ENCODE measurements around the gene EFEMP2.
A peak's percentile ranks its signal among the peaks of the same experiment; 100 is the strongest.

The EFEMP2 gene

DNA sequence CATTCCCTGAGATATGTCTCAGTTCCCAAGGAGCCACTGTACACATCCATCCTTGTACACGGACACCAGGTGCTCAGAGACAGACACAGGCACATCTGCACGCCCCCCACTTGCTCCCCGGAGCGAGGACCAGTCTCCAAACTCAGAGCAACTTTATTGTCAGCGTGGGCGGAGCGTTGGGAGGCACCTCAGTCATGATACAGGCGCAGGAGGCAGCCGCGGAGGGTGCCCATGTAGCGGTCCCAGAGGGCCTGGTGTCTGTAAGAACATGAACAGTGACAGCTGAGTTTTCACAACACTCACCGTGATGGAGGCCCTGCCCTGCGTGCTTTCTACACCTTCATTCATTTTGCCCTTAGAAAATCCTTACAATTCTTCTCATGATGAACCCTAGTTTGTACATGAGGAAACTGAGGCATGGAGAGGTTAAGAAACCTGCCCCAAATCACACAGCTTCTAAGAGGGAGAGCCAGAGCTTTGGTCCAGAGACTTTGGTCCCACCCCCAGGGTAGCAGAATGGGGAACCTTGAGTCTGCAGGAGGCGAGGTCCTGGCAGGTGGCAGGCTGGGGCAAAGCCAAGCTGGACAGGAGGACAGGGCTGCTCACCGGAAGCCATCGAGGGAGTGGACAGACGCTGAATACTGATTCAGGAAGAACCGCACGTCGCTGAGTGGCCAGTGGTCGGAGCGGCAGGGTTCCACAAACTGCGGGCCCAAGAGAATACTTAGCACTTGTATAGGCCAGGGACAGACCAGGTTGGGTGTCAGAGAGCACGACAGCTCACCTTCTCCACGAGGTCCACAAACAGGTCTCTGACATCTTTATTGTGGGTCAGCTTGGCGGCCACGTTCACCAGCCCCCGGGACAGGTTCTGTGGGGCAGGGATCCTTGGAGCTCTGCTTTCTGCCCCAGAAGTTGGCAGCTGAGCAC lies 11.5 kb upstream of the EFEMP2 start:
- H3K36me3 ChIP-seq (replicated peaks in 1 of 2; ENCODE audit: control insufficient read depth in 2 of 2, insufficient read depth in 2 of 2, low read length in 2 of 2): peaks cover 33 to 53% of the 10 kb centered on the region in 2 donors
- H3K4me2 ChIP-seq (ENCODE audit: insufficient read depth, low read length, poor library complexity, severe bottlenecking): no peak overlapping the region
- no peak overlapping the region for H4K91ac ChIP-seq (ENCODE audit: low read depth, low read length, poor library complexity)
- peak overlapping the region; percentile 27 for H3K9ac ChIP-seq (ENCODE audit: low read depth, low read length, poor library complexity)
- no peak overlapping the region for H3K4ac ChIP-seq (ENCODE audit: low read length)
- H2BK12ac ChIP-seq (ENCODE audit: low read length): no peak overlapping the region
- H2AFZ ChIP-seq (ENCODE audit: low read length): no peak overlapping the region
- H3K23ac ChIP-seq (ENCODE audit: low read depth, low read length, poor library complexity): no peak overlapping the region
- no peak overlapping the region for H3K14ac ChIP-seq (ENCODE audit: low read length)
- no peak for DNase-seq (ENCODE audit: low spot score)
- no peak overlapping the region for H4K8ac ChIP-seq (ENCODE audit: low read depth, low read length)
- H3K4me1 ChIP-seq (ENCODE audit: control insufficient read depth in 2 of 2, insufficient read depth in 1 of 2, low read depth in 1 of 2, low read length in 2 of 2): peaks cover 7 to 9% of the 10 kb centered on the region in 2 donors
- peaks cover 0 to 1% (median 0%) of the 10 kb centered on the region in 3 experiments for H3K27me3 ChIP-seq (ENCODE audit: control insufficient read depth in 3 of 3, insufficient read depth in 3 of 3, low read depth in 1 of 3, low read length in 3 of 3)
- no CpG with 5 or more reads among the region's 28 CpGs for WGBS, 2 donors (ENCODE audit: extremely low coverage in 2 of 2, insufficient read length in 2 of 2, insufficient replicate concordance in 1 of 2)
- H2BK5ac ChIP-seq (ENCODE audit: low read length): no peak overlapping the region
- no peak overlapping the region for H2BK120ac ChIP-seq (ENCODE audit: low read depth, low read length)
- H2AK5ac ChIP-seq (ENCODE audit: low read depth, low read length): peak overlapping the region; percentile 78
- peaks cover 3% of the 10 kb centered on the region for H3K79me1 ChIP-seq (ENCODE audit: low read depth, low read length)
- H3K4me3 ChIP-seq (ENCODE audit: low read length in 2 of 2): no peak overlapping the region
- H3K27ac ChIP-seq (replicated peaks; ENCODE audit: low read length): no peak overlapping the region
- no peaks in the 10 kb centered on the region for H3K9me3 ChIP-seq (replicated peaks in 1 of 2; ENCODE audit: control insufficient read depth in 2 of 2, insufficient read depth in 1 of 2, low read depth in 1 of 2, low read length in 2 of 2)
- H2BK15ac ChIP-seq (ENCODE audit: low read length): no peak overlapping the region
- no peak overlapping the region for H3K18ac ChIP-seq (ENCODE audit: low read length)

DNA sequence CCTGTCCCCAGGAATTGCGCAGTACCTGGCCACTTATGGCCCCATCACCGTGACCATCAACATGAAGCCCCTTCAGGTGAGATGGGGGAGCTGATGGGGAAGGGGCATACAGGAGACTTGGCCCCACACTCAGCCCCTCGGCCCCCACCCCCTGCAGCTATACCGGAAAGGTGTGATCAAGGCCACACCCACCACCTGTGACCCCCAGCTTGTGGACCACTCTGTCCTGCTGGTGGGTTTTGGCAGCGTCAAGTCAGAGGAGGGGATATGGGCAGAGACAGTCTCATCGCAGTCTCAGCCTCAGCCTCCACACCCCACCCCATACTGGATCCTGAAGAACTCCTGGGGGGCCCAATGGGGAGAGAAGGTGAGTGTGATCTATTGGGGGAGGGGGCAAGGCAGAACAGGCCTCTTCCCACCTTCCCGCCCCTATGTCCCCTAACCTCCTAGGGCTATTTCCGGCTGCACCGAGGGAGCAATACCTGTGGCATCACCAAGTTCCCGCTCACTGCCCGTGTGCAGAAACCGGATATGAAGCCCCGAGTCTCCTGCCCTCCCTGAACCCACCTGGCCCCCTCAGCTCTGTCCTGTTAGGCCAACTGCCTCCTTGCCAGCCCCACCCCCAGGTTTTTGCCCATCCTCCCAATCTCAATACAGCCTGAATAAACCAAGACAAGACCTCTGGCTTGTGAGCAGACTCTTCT lies 10.6 kb upstream of the EFEMP2 start:
- Histone ChIP-seq H3K9me3 (replicated peaks in 1 of 2; ENCODE audit: control insufficient read depth in 2 of 2, insufficient read depth in 1 of 2, low read depth in 1 of 2, low read length in 2 of 2) (peaks cover 0 to under 1% of the 10 kb centered on the region in 2 donors), H2BK120ac (ENCODE audit: low read depth, low read length) (no peak overlapping the region), H3K27me3 (ENCODE audit: control insufficient read depth in 3 of 3, insufficient read depth in 3 of 3, low read depth in 1 of 3, low read length in 3 of 3) (no peaks in the 10 kb centered on the region), H2BK12ac (ENCODE audit: low read length) (no peak overlapping the region), H3K14ac (ENCODE audit: low read length) (no peak overlapping the region), H3K27ac (replicated peaks; ENCODE audit: low read length) (no peak overlapping the region), H3K23ac (ENCODE audit: low read depth, low read length, poor library complexity) (no peak overlapping the region), H2AFZ (ENCODE audit: low read length) (no peak overlapping the region), H2BK15ac (ENCODE audit: low read length) (no peak overlapping the region), H3K18ac (ENCODE audit: low read length) (no peak overlapping the region), H3K4me2 (ENCODE audit: insufficient read depth, low read length, poor library complexity, severe bottlenecking) (no peak overlapping the region), H2AK5ac (ENCODE audit: low read depth, low read length) (peak overlapping the region; percentile 78), H3K4ac (ENCODE audit: low read length) (no peak overlapping the region), H2BK5ac (ENCODE audit: low read length) (no peak overlapping the region), H4K91ac (ENCODE audit: low read depth, low read length, poor library complexity) (no peak overlapping the region), H3K9ac (ENCODE audit: low read depth, low read length, poor library complexity) (no peak overlapping the region), H3K4me3 (ENCODE audit: low read length in 2 of 2) (no peak overlapping the region), H3K79me1 (ENCODE audit: low read depth, low read length) (peaks cover 3% of the 10 kb centered on the region), H4K8ac (ENCODE audit: low read depth, low read length) (no peak overlapping the region), H3K4me1 (ENCODE audit: control insufficient read depth in 2 of 2, insufficient read depth in 1 of 2, low read depth in 1 of 2, low read length in 2 of 2) (peaks cover 6 to 9% of the 10 kb centered on the region in 2 donors), H3K36me3 (replicated peaks in 1 of 2; ENCODE audit: control insufficient read depth in 2 of 2, insufficient read depth in 2 of 2, low read length in 2 of 2) (peaks cover 33 to 53% of the 10 kb centered on the region in 2 donors)
- DNase-seq (ENCODE audit: low spot score): no peak
- WGBS, 2 donors (ENCODE audit: extremely low coverage in 2 of 2, insufficient read length in 2 of 2, insufficient replicate concordance in 1 of 2): no CpG with 5 or more reads among the region's 13 CpGs

DNA sequence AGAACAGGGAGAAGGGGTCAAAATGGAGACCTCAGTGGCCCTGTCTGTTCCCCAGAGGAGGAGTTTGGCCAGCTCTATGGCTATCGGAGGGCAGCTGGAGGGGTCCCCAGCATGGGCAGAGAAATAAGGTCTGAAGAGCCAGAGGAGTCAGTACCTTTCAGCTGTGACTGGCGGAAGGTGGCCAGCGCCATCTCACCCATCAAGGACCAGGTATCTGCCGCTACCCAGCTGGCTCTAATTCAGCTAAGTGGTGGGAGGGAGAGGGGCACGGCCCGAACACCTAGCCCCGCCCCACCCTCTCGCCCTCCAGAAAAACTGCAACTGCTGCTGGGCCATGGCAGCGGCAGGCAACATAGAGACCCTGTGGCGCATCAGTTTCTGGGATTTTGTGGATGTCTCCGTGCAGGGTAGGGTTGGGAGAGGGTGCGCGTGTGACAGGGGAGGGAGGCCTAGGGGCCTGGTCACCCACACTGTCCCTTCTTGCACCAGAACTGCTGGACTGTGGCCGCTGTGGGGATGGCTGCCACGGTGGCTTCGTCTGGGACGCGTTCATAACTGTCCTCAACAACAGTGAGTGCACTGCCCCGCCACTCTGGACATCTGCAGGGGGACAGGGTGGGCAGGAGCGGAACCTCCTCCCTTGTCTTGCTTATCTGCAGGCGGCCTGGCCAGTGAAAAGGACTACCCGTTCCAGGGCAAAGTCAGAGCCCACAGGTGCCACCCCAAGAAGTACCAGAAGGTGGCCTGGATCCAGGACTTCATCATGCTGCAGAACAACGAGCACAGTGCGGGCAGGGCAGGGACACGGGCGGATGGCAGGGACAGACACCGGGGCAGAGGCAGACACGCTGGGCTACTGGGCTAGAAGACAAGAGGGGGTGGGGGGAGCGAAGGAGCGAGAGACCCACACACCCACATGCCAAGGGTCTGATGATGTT lies 9.8 kb upstream of the EFEMP2 start:
- Histone ChIP-seq H2AK5ac (ENCODE audit: low read depth, low read length) (peak overlapping the region; percentile 60), H2BK5ac (ENCODE audit: low read length) (no peak overlapping the region), H3K9ac (ENCODE audit: low read depth, low read length, poor library complexity) (peak overlapping the region; percentile 33), H3K9me3 (replicated peaks in 1 of 2; ENCODE audit: control insufficient read depth in 2 of 2, insufficient read depth in 1 of 2, low read depth in 1 of 2, low read length in 2 of 2) (peaks cover 0 to 2% of the 10 kb centered on the region in 2 donors), H3K23ac (ENCODE audit: low read depth, low read length, poor library complexity) (no peak overlapping the region), H2BK12ac (ENCODE audit: low read length) (no peak overlapping the region), H2BK15ac (ENCODE audit: low read length) (no peak overlapping the region), H2AFZ (ENCODE audit: low read length) (no peak overlapping the region), H3K36me3 (replicated peaks in 1 of 2; ENCODE audit: control insufficient read depth in 2 of 2, insufficient read depth in 2 of 2, low read length in 2 of 2) (peaks cover 33 to 53% of the 10 kb centered on the region in 2 donors), H4K91ac (ENCODE audit: low read depth, low read length, poor library complexity) (no peak overlapping the region), H3K4me3 (ENCODE audit: low read length in 2 of 2) (peak overlapping the region in 1 of 2 donors; percentile 6), H3K4me2 (ENCODE audit: insufficient read depth, low read length, poor library complexity, severe bottlenecking) (no peak overlapping the region), H3K27ac (replicated peaks; ENCODE audit: low read length) (no peak overlapping the region), H4K8ac (ENCODE audit: low read depth, low read length) (no peak overlapping the region), H2BK120ac (ENCODE audit: low read depth, low read length) (no peak overlapping the region), H3K4me1 (ENCODE audit: control insufficient read depth in 2 of 2, insufficient read depth in 1 of 2, low read depth in 1 of 2, low read length in 2 of 2) (peaks cover 1 to 7% of the 10 kb centered on the region in 2 donors), H3K18ac (ENCODE audit: low read length) (no peak overlapping the region), H3K27me3 (ENCODE audit: control insufficient read depth in 3 of 3, insufficient read depth in 3 of 3, low read depth in 1 of 3, low read length in 3 of 3) (no peaks in the 10 kb centered on the region), H3K4ac (ENCODE audit: low read length) (no peak overlapping the region), H3K14ac (ENCODE audit: low read length) (no peak overlapping the region), H3K79me1 (ENCODE audit: low read depth, low read length) (peaks cover 1% of the 10 kb centered on the region)
- no peak for DNase-seq (ENCODE audit: low spot score)
- WGBS, 2 donors (ENCODE audit: extremely low coverage in 2 of 2, insufficient read length in 2 of 2, insufficient replicate concordance in 1 of 2): no CpG with 5 or more reads among the region's 30 CpGs

Measured in neuronal stem cell (in vitro differentiated cells).